Loucy (cell line): Measurements from ENCODE around the gene ZNF467.

Experiments
- H2AFZ ChIP-seq: fragments of 200-600 bp; sonication (generic); 2 replicates; pipeline ENCODE4 v1.6.0; 2016; ENCODE audit warnings: antibody characterized with exemption, mild to moderate bottlenecking, low read length, moderate library complexity
- H3F3A ChIP-seq: fragments of 200-600 bp; 2 replicates; pipeline ENCODE4 v1.6.0; 2016; ENCODE audit warnings: antibody characterized with exemption, low read depth, mild to moderate bottlenecking
- H3K27me3 ChIP-seq: fragments of 200-600 bp; sonication (generic); 2 replicates; pipeline ENCODE4 v1.6.1; 2014; ENCODE audit warnings: low read length, mild to moderate bottlenecking; ENCODE audit not compliant: insufficient read depth, poor library complexity, severe bottlenecking
- H3K36me3 ChIP-seq: fragments of 200-600 bp; sonication (generic); 2 replicates; pipeline ENCODE4 v1.6.1; 2016; ENCODE audit warnings: low read length; ENCODE audit not compliant: insufficient read depth
- H3K4me1 ChIP-seq: fragments of 200-600 bp; sonication (generic); 2 replicates; pipeline ENCODE4 v1.5.1; 2014; ENCODE audit warnings: low read length, mild to moderate bottlenecking; ENCODE audit not compliant: insufficient read depth, poor library complexity, severe bottlenecking
- H3K4me2 ChIP-seq: fragments of 200-600 bp; sonication (generic); 2 replicates; pipeline ENCODE4 v1.6.0; 2014; ENCODE audit warnings: antibody characterized with exemption, low read length, low read depth, mild to moderate bottlenecking; ENCODE audit not compliant: poor library complexity, severe bottlenecking
- H3K4me3 ChIP-seq: fragments of 200-600 bp; sonication (generic); 2 replicates; pipeline ENCODE4 v1.5.1; 2014; ENCODE audit warnings: low read length, mild to moderate bottlenecking, mixed read lengths; ENCODE audit not compliant: poor library complexity, severe bottlenecking
- H3K79me2 ChIP-seq: fragments of 200-600 bp; sonication (generic); 2 replicates; pipeline ENCODE4 v1.6.1; 2014; ENCODE audit warnings: low read length; ENCODE audit not compliant: insufficient read depth
- H3K9ac ChIP-seq: fragments of 200-600 bp; sonication (generic); 2 replicates; pipeline ENCODE4 v1.6.0; 2014; ENCODE audit warnings: mild to moderate bottlenecking, low read depth, low read length, moderate library complexity; ENCODE audit not compliant: poor library complexity, severe bottlenecking
- H3K9me2 ChIP-seq: fragments of 200-600 bp; sonication (generic); replicated peaks from 2 replicates; pipeline ENCODE4 v1.6.1; 2016; ENCODE audit warnings: low read depth, low read length, mixed read lengths
- H3K9me3 ChIP-seq: fragments of 200-600 bp; sonication (generic); 2 replicates; pipeline ENCODE4 v1.6.1; 2014; ENCODE audit warnings: mild to moderate bottlenecking, antibody characterized with exemption, low read length, low read depth; ENCODE audit not compliant: insufficient read depth
- H4K20me1 ChIP-seq: fragments of 200-600 bp; sonication (generic); 2 replicates; pipeline ENCODE4 v1.6.0; 2014; ENCODE audit warnings: antibody characterized with exemption, low read length, mild to moderate bottlenecking; ENCODE audit not compliant: insufficient read depth, poor library complexity, severe bottlenecking
- EZH2phosphoT487 ChIP-seq: fragments of 200-600 bp; IDR thresholded peaks from 2 replicates; pipeline ENCODE4 v1.6.1; 2018; ENCODE audit warnings: antibody characterized with exemption, mild to moderate bottlenecking, moderate library complexity, borderline replicate concordance
- TF ChIP-seq, protein P1 (sequence below): fragments of 200-600 bp; sonication (generic); conservative IDR thresholded peaks from 2 replicates; pipeline ENCODE4 v1.5.1; 2014; ENCODE audit warnings: mild to moderate bottlenecking, antibody characterized with exemption, low read length

ZNF467 gene

GRCh38 chr7:149727053-149727898 lies 46.1 kb downstream of the ZNF467 start:
- peaks cover 46% of the 10 kb centered on the region; the same call in 1 of the 2 replicates for H3K36me3 ChIP-seq
- no peaks in the 10 kb centered on the region for H3K9me2 ChIP-seq
- H3K79me2 ChIP-seq = no peaks in the 10 kb centered on the region
- no peak overlapping the region for H3K9ac ChIP-seq
- no peak overlapping the region for H3K4me2 ChIP-seq
- no peaks in the 10 kb centered on the region for H3F3A ChIP-seq
- no peak overlapping the region for H3K4me3 ChIP-seq
- no peaks in the 10 kb centered on the region for H3K4me1 ChIP-seq
- TF ChIP-seq EZH2phosphoT487 = no peak
- TF ChIP-seq, protein P1, sequence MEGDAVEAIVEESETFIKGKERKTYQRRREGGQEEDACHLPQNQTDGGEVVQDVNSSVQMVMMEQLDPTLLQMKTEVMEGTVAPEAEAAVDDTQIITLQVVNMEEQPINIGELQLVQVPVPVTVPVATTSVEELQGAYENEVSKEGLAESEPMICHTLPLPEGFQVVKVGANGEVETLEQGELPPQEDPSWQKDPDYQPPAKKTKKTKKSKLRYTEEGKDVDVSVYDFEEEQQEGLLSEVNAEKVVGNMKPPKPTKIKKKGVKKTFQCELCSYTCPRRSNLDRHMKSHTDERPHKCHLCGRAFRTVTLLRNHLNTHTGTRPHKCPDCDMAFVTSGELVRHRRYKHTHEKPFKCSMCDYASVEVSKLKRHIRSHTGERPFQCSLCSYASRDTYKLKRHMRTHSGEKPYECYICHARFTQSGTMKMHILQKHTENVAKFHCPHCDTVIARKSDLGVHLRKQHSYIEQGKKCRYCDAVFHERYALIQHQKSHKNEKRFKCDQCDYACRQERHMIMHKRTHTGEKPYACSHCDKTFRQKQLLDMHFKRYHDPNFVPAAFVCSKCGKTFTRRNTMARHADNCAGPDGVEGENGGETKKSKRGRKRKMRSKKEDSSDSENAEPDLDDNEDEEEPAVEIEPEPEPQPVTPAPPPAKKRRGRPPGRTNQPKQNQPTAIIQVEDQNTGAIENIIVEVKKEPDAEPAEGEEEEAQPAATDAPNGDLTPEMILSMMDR = no peak
- H2AFZ ChIP-seq = no peak overlapping the region
- H3K9me3 ChIP-seq = no peaks in the 10 kb centered on the region
- H4K20me1 ChIP-seq = no peaks in the 10 kb centered on the region
- H3K27me3 ChIP-seq = no peaks in the 10 kb centered on the region

DNA sequence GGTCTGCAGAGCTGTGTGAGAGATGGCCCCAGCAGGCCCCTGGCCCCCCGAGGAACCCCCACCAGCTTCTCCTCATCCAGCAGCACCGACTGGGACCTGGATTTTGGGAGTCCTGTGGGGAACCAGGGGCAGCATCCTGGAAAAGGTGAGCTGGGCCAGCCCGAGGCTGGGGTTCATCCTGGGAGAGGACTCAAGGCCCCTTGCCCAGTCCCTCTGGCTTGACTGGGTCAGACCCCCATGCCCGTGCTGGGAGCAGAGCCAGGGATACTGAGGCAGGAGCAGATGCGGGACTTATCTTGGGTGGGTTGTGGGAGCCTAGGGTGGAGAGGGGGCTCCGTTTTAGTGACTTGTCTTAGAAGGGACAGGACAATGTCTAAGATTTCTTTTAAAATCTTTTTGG lies 47.5 kb downstream of the ZNF467 start:
- Histone ChIP-seq H3K36me3 (peaks cover 53% of the 10 kb centered on the region; the same call in 1 of the 2 replicates), H3K79me2 (no peaks in the 10 kb centered on the region), H4K20me1 (no peaks in the 10 kb centered on the region), H3K9ac (no peak overlapping the region), H3K9me3 (no peaks in the 10 kb centered on the region), H3K27me3 (no peaks in the 10 kb centered on the region), H3F3A (no peaks in the 10 kb centered on the region), H3K4me1 (no peaks in the 10 kb centered on the region), H3K4me2 (no peak overlapping the region), H2AFZ (no peak overlapping the region), H3K9me2 (no peaks in the 10 kb centered on the region), H3K4me3 (no peak overlapping the region)
- TF ChIP-seq, protein P1 = no peak
- no peak for TF ChIP-seq EZH2phosphoT487

DNA sequence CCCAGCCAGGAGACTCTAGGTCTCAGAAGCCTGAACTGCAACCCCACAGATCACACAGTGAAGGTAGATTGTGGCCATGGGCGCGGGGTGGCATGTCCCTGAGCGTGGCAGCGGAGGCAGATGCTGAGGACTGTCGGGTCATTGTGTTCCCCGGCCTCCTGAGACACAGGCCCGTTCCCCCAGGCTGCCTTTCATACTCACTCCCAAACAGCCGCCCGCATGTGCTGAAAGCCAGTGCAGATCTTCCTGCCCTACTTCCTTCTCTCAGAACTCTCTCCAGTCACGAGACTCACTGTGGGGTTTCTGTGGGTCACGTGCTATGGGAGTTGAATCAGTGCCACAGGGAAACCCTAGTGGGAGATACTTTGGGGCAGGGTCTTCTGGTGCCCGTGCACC lies 48.0 kb downstream of the ZNF467 start:
- H2AFZ ChIP-seq = no peak overlapping the region
- H3K36me3 ChIP-seq = peaks cover 50% of the 10 kb centered on the region; the same call in 1 of the 2 replicates
- no peaks in the 10 kb centered on the region for H3F3A ChIP-seq
- no peak overlapping the region for H3K9ac ChIP-seq
- H3K4me2 ChIP-seq = no peak overlapping the region
- H3K27me3 ChIP-seq = no peaks in the 10 kb centered on the region
- no peaks in the 10 kb centered on the region for H3K9me2 ChIP-seq
- H3K9me3 ChIP-seq = no peaks in the 10 kb centered on the region
- H3K79me2 ChIP-seq = no peaks in the 10 kb centered on the region
- H3K4me3 ChIP-seq = no peak overlapping the region
- no peaks in the 10 kb centered on the region for H3K4me1 ChIP-seq
- no peaks in the 10 kb centered on the region for H4K20me1 ChIP-seq
- no peak for TF ChIP-seq EZH2phosphoT487
- TF ChIP-seq, protein P1 = no peak
